CD4-positive, alpha-beta T cell treated with Interleukin-4 for 4 hours (primary cell): ENCODE data around the gene PDIA2.
"Not testable (repeated sequence)": the region's sequence is repeated elsewhere in the genome, so short reads cannot be mapped to it uniquely, and the experiment has no call there.

Source experiments
- DNase-seq: peaks from one replicate; pipeline ENCODE4 v3.0.0-alpha.2; 2020

PDIA2 gene

DNA sequence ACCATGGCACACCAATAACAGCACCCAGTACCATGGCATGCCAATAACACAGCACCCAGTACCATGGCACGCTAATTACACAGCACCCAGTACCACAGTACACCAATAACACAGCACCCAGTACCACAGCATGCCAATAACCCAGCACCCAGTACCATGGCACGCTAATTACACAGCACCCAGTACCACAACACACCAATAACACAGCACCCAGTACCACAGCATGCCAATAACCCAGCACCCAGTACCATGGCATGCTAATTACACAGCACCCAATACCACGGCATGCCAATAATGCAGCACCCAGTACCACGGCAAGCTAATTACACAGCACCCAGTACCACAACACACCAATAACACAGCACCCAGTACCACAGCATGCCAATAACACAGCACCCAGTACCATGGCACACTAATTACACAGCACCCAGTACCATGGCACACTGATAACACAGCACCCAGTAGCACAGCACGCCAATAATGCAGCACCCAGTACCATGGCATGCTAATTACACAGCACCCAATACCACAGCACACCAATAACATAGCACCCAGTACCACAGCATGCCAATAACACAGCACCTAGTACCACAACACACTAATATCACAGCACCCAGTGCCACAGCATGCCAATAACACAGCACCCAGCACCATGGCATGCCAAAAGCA is 51.3 kb downstream of the PDIA2 start:
- DNase-seq, result not testable (repeated sequence)

DNA sequence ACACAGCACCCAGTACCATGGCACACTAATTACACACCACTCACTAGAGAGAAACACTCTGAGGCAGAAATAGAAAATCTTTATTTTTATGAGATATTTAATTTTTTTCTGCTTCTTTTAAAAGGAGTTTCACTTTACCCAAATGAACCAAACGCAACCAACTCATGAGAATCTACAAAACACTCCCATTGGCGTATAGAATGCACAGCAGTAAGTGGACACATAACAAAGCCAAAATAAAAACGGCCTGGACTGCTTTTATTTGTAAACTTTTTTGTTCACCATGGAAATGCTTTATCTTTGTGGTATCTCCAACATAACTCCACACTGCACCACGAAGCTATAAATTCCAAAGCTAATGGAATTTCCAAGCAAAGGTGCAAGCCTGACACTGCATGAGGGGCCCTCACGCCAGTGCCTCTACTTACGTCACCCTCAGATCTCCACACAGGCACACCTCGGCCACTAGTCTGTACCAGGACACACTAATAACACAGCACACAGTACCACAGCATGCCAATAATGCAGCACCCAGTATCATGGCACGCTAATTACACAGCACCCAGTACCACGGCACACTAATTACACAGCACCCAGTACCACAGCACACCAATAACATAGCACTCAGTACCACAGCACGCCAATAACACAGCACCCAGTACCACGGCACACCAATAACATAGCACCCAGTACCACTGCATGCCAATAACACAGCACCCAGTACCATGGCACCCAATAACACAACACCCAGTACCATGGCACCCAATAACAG is 52.1 kb downstream of the PDIA2 start:
- DNase-seq, result not testable (repeated sequence)

DNA sequence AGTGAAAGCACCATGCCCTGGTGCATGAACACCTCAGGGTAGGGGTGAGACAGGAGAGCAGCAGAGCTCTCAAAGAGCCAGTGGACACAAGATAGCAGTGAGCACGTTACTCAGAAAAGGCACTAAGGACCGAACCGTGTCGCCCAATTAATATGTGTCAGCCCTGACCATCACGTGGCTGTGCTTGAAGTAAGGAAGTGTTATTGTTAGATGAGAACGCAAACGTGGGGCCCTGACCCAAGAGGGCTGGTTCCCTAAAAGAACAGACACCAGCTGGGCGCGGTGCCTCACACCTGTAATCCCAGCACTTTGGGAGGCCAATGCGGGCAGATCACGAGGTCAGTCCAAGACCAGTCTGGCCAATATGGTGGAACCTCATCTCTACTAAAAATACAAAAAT is 53.3 kb downstream of the PDIA2 start:
- no peak for DNase-seq
